Lower leg skin (tissue), 4 donors: ENCODE measurements around the gene PEX5. TPM values are rescaled to one million over a fixed set of nuclear protein-coding genes. Genes with fewer than 3 reads are reported as not detected.
A peak's percentile ranks its signal among the peaks of the same experiment; 100 is the strongest.
"Not testable (repeated sequence)": the region's sequence is repeated elsewhere in the genome, so short reads cannot be mapped to it uniquely, and the experiment has no call there.

Experiments used
- DNase-seq, 2 donors: peaks; one replicate each; pipeline ENCODE4 v3.0.0-alpha.2; 2019; ENCODE audit warnings: low spot score in 2 of 2
- H3K4me3 ChIP-seq: fragments of 200-600 bp; sonication (generic); 2 replicates; pipeline ENCODE4 v1.5.1; 2017; ENCODE audit warnings: mild to moderate bottlenecking, low read depth; ENCODE audit not compliant: poor library complexity, severe bottlenecking
- CTCF ChIP-seq, 3 donors: fragments of 450-650 bp; IDR thresholded peaks; one replicate each; pipeline ENCODE4 v1.5.1; 2016; ENCODE audit warnings: antibody characterized with exemption in 3 of 3, mild to moderate bottlenecking in 3 of 3, moderate library complexity in 2 of 3
- POLR2A ChIP-seq, 2 donors: fragments of 450-650 bp; IDR thresholded peaks; one replicate each; pipeline ENCODE4 v1.6.1; 2016 to 2017; ENCODE audit warnings: antibody characterized with exemption in 2 of 2, mild to moderate bottlenecking in 1 of 2, moderate library complexity in 1 of 2
- WGBS, 2 donors: methylation state at CpG; one replicate each; pipeline ENCODE4 v1.1.5; 2018; 5-methylcytosine and 5-hydroxymethylcytosine counted together
- intact Hi-C: fragments of 100-400 bp; cut with DNase I; formaldehyde crosslinking; loops from one replicate; pipeline ENCODE4 v1.15.0; 2023; ENCODE audit warnings: low total_unique reads
- total RNA-seq, 4 donors: library from RNA; depleted of rRNA; stranded (reverse); fragments of >200 nt; gene quantifications; one replicate each; pipeline ENCODE4 v1.1.0, GENCODE V29; 2016

PEX5 gene
- total RNA-seq, 4 donors from 2014 or later = 20.5 to 46.4 (median 33.9) TPM

GRCh38 chr12:7210642-7211151 lies 21.2 kb downstream of the PEX5 start:
- 93 to 96% methylated on average over 6 of the region's 6 CpGs for WGBS, 2 donors
- TF ChIP-seq CTCF (IDR thresholded peaks at IDR 0.05) = no peak
- DNase-seq = no peak

GRCh38 chr12:7212678-7213077 lies 23.2 kb downstream of the PEX5 start:
- no peak overlapping the region for H3K4me3 ChIP-seq
- 95% methylated on average over 2 of the region's 2 CpGs for WGBS, 2 donors
- no peak for DNase-seq
- TF ChIP-seq POLR2A (IDR thresholded peaks at IDR 0.05) = no peak
- intact Hi-C loops = no loop called here

More at GRCh38 chr12:7210642-7211151, 21.2 kb downstream of the PEX5 start:
- H3K4me3 ChIP-seq = no peak overlapping the region
- intact Hi-C loops = no loop called here

- no CpG with 5 or more reads among the region's 2 CpGs for WGBS, 2 donors
- H3K4me3 ChIP-seq, intact Hi-C loops, DNase-seq: not testable (repeated sequence)
Observed at GRCh38 chr12:7213745-7214144, 24.3 kb downstream of the PEX5 start.

GRCh38 chr12:7217475-7218069 lies 28.1 kb downstream of the PEX5 start:
- TF ChIP-seq POLR2A (IDR thresholded peaks at IDR 0.05) = no peak
- TF ChIP-seq CTCF (IDR thresholded peaks at IDR 0.05) = no peak
- intact Hi-C loops = loop anchor here (5.0 kb wide), 1 partner anchor 425 kb away; no protein-coding TSS in a partner anchor
- WGBS, 2 donors = 61 to 63% methylated on average over 7 of the region's 7 CpGs

GRCh38 chr12:7219599-7220243 lies 30.2 kb downstream of the PEX5 start:
- 13 to 16% methylated on average over 3 of the region's 3 CpGs for WGBS, 2 donors
- peak; percentile 60 to 92 for DNase-seq
- intact Hi-C loops = loop anchor here (5.0 kb wide), 2 partner anchors 243 to 423 kb away; no protein-coding TSS in a partner anchor
- H3K4me3 ChIP-seq = no peak overlapping the region
- TF ChIP-seq CTCF (IDR thresholded peaks at IDR 0.05) (no peak), POLR2A (IDR thresholded peaks at IDR 0.05) (no peak)

More at GRCh38 chr12:7217475-7218069, 28.1 kb downstream of the PEX5 start:
- no peak overlapping the region for H3K4me3 ChIP-seq
- no peak for DNase-seq

- WGBS, 2 donors = 77 to 91% methylated on average over 1 of the region's 1 CpG
- intact Hi-C loops = loop anchor here (5.0 kb wide), 1 partner anchor 241 kb away; no protein-coding TSS in a partner anchor
- TF ChIP-seq POLR2A (IDR thresholded peaks at IDR 0.05) = no peak
- no peak for TF ChIP-seq CTCF (IDR thresholded peaks at IDR 0.05)
Observed at GRCh38 chr12:7221486-7221885, 32.0 kb downstream of the PEX5 start.

More at GRCh38 chr12:7221486-7221885, 32.0 kb downstream of the PEX5 start:
- DNase-seq = no peak
- no peak overlapping the region for H3K4me3 ChIP-seq
